ENCODE measurements around the gene PATJ.
"Not testable (repeated sequence)": the region's sequence is repeated elsewhere in the genome, so short reads cannot be mapped to it uniquely, and the experiment has no call there.

- not testable (repeated sequence) for TF ChIP-seq ZNF792 (tag by site-specific recombination; IDR thresholded peaks at IDR 0.05); SETDB1 (IDR thresholded peaks at IDR 0.05; ENCODE audit: insufficient read length, low read length); ZNF629 (tag by site-specific recombination; IDR thresholded peaks at IDR 0.05); MZF1 (tag by site-specific recombination; IDR thresholded peaks at IDR 0.05; ENCODE audit: borderline replicate concordance); CTCF (tag by site-specific recombination; IDR thresholded peaks at IDR 0.05); PRDM10 (tag by site-specific recombination; IDR thresholded peaks at IDR 0.05); ZNF302 (tag by site-specific recombination; IDR thresholded peaks at IDR 0.05; ENCODE audit: low read depth)
Measured at GRCh38 chr1:62183164-62184020, 441.1 kb downstream of the PATJ start.
